Measurements from ENCODE around the gene ZFTA. TPM values are rescaled to one million over a fixed set of nuclear protein-coding genes. Genes with fewer than 3 reads are reported as not detected.

The ZFTA gene
- total and polyA plus RNA-seq, 2 donors (not counting 3 experiments of a cell fraction or from before 2014, with no cell fraction given) = 9.9 to 25.2 TPM

GRCh38 chr11:63720611-63721010 is 48.0 kb downstream of the ZFTA start:
- FAIRE-seq (peak; percentile 21), DNase-seq (ENCODE audit: low read depth, low spot score) (no peak)
- no peak overlapping the region for H2AFZ ChIP-seq (ENCODE audit: low read depth, low read length)
- H3K9ac ChIP-seq (replicated peaks; ENCODE audit: extremely low read depth, insufficient read depth, low read length) = no peak overlapping the region
- ChIA-PET CTCF (interaction anchor here (1.6 to 2.3 kb wide), 2 partner anchors 11 kb away, joined by 4 to 5 read pairs; no protein-coding TSS in a partner anchor), POLR2A (no interaction called here)
- dilution Hi-C loops (cut with MboI; ENCODE audit: extremely low pct_ligation_motif_present, low sequenced_read_pairs) (no loop called here), intact Hi-C loops (cut with micrococcal nuclease) (no loop called here)
- no peaks in the 10 kb centered on the region for H3K9me3 ChIP-seq (replicated peaks; ENCODE audit: control insufficient read depth, insufficient read depth, low read length)
- no peak overlapping the region for H3K4me3 ChIP-seq (replicated peaks in 1 of 3; ENCODE audit: insufficient read depth in 1 of 3, low read depth in 1 of 3, low read length in 3 of 3)
- no peaks in the 10 kb centered on the region for H3K36me3 ChIP-seq (ENCODE audit: control insufficient read depth in 2 of 2, extremely low read depth in 1 of 2, insufficient read depth in 2 of 2, low read length in 2 of 2)
- no peaks in the 10 kb centered on the region for H4K20me1 ChIP-seq (replicated peaks; ENCODE audit: control insufficient read depth, extremely low read depth, insufficient read depth, low read length)
- no TSS peak for BruUV-seq (replicated peaks)
- H3K27ac ChIP-seq (ENCODE audit: insufficient read depth, low read depth, low read length) = no peak overlapping the region
- H3K27me3 ChIP-seq (ENCODE audit: control insufficient read depth in 2 of 2, insufficient read depth in 2 of 2, low read length in 2 of 2) = no peaks in the 10 kb centered on the region
- H3K9me1 ChIP-seq (replicated peaks; ENCODE audit: control insufficient read depth, extremely low read depth, insufficient read depth, low read length) = no peaks in the 10 kb centered on the region
- H3K79me2 ChIP-seq (ENCODE audit: control insufficient read depth, insufficient read depth, low read length) = peaks cover 30% of the 10 kb centered on the region
- no peak overlapping the region for H3K4me2 ChIP-seq (ENCODE audit: insufficient read depth, low read length)
- no peaks in the 10 kb centered on the region for H3K4me1 ChIP-seq (ENCODE audit: control insufficient read depth, extremely low read depth, insufficient read depth, low read length)
- TF ChIP-seq JUN (IDR thresholded peaks at IDR 0.05; ENCODE audit: borderline replicate concordance, insufficient read depth, insufficient read length, low read depth) = no peak
- no peak for TF ChIP-seq MYC (IDR thresholded peaks at IDR 0.05; ENCODE audit: low read depth, low read length)
- no peak for TF ChIP-seq FOS (IDR thresholded peaks at IDR 0.05; ENCODE audit: borderline replicate concordance, insufficient read depth, low read length)

GRCh38 chr11:63719987-63720386 is 48.6 kb downstream of the ZFTA start:
- Histone ChIP-seq H3K9ac (replicated peaks; ENCODE audit: extremely low read depth, insufficient read depth, low read length) (no peak overlapping the region), H3K4me2 (ENCODE audit: insufficient read depth, low read length) (no peak overlapping the region), H3K4me1 (ENCODE audit: control insufficient read depth, extremely low read depth, insufficient read depth, low read length) (no peaks in the 10 kb centered on the region), H3K9me1 (replicated peaks; ENCODE audit: control insufficient read depth, extremely low read depth, insufficient read depth, low read length) (no peaks in the 10 kb centered on the region), H4K20me1 (replicated peaks; ENCODE audit: control insufficient read depth, extremely low read depth, insufficient read depth, low read length) (no peaks in the 10 kb centered on the region), H3K36me3 (ENCODE audit: control insufficient read depth in 2 of 2, extremely low read depth in 1 of 2, insufficient read depth in 2 of 2, low read length in 2 of 2) (no peaks in the 10 kb centered on the region), H3K27me3 (ENCODE audit: control insufficient read depth in 2 of 2, insufficient read depth in 2 of 2, low read length in 2 of 2) (no peaks in the 10 kb centered on the region), H3K79me2 (ENCODE audit: control insufficient read depth, insufficient read depth, low read length) (peaks cover 31% of the 10 kb centered on the region), H3K27ac (ENCODE audit: insufficient read depth, low read depth, low read length) (no peak overlapping the region), H3K4me3 (replicated peaks in 1 of 3; ENCODE audit: insufficient read depth in 1 of 3, low read depth in 1 of 3, low read length in 3 of 3) (no peak overlapping the region), H3K9me3 (replicated peaks; ENCODE audit: control insufficient read depth, insufficient read depth, low read length) (no peaks in the 10 kb centered on the region), H2AFZ (ENCODE audit: low read depth, low read length) (no peak overlapping the region)
- intact Hi-C loops (cut with micrococcal nuclease) (no loop called here), dilution Hi-C loops (cut with MboI; ENCODE audit: extremely low pct_ligation_motif_present, low sequenced_read_pairs) (no loop called here)
- BruUV-seq (replicated peaks) = no TSS peak
- ChIA-PET CTCF (interaction anchor here (1.4 to 2.3 kb wide), 3 partner anchors 9 to 12 kb away, joined by 3 to 5 read pairs (median 4); no protein-coding TSS in a partner anchor), POLR2A (no interaction called here)
- no peak for DNase-seq (ENCODE audit: low read depth, low spot score)
- FAIRE-seq = peak; percentile 42
- no peak for TF ChIP-seq JUN (IDR thresholded peaks at IDR 0.05; ENCODE audit: borderline replicate concordance, insufficient read depth, insufficient read length, low read depth)
- TF ChIP-seq MAX (IDR thresholded peaks at IDR 0.05; ENCODE audit: insufficient read depth, insufficient read length) = no peak
- TF ChIP-seq GATA2 (IDR thresholded peaks at IDR 0.05; ENCODE audit: insufficient read depth, insufficient read length, low read depth, low read length) = no peak
